Breast epithelium (tissue), 4 donors: ENCODE results near the gene ADAM30. TPM values are rescaled to one million over a fixed set of nuclear protein-coding genes. Genes with fewer than 3 reads are reported as not detected.

Experiments
- DNase-seq, 2 donors: peaks; one replicate each; pipeline ENCODE4 v3.0.0-alpha.2; 2019; ENCODE audit warnings: low spot score in 2 of 2
- H3K27ac ChIP-seq, 2 donors: fragments of 200-600 bp; sonication (generic) in 1 of 2; one replicate each; pipeline ENCODE4 v1.5.1; 2016 to 2019; ENCODE audit warnings: mild to moderate bottlenecking in 1 of 2
- H3K27me3 ChIP-seq, 2 donors: fragments of 200-600 bp; sonication (generic) in 1 of 2; one replicate each; pipeline versions ENCODE4 v1.5.1 to v1.6.0; 2017 to 2019; ENCODE audit warnings: control low read depth in 1 of 2, mild to moderate bottlenecking in 1 of 2
- H3K36me3 ChIP-seq: fragments of 200-600 bp; one replicate; pipeline ENCODE4 v1.5.1; 2019
- H3K4me1 ChIP-seq, 2 donors: fragments of 200-600 bp; sonication (generic); one replicate each; pipeline ENCODE4 v1.5.1; 2016 to 2019; ENCODE audit warnings: control low read depth in 1 of 2
- H3K4me3 ChIP-seq, 3 donors: fragments of 200-600 bp; sonication (generic); 1 replicate in 2 of 3; 2 replicates in 1 of 3; pipeline ENCODE4 v1.5.1; 2016 to 2019; ENCODE audit warnings: mild to moderate bottlenecking in 3 of 3, moderate library complexity in 2 of 3
- H3K9me3 ChIP-seq, 2 donors: fragments of 200-600 bp; sonication (generic) in 1 of 2; one replicate each; pipeline ENCODE4 v1.5.1; 2016 to 2019; ENCODE audit warnings: control low read depth in 1 of 2
- POLR2A ChIP-seq: fragments of 450-650 bp; IDR thresholded peaks from one replicate; pipeline ENCODE4 v1.6.1; 2016; ENCODE audit warnings: antibody characterized with exemption, mild to moderate bottlenecking, moderate library complexity
- POLR2AphosphoS5 ChIP-seq, 3 donors: sonication (generic); formaldehyde crosslinking; IDR thresholded peaks; one replicate each; pipeline ENCODE4 v1.6.1; 2017; ENCODE audit warnings: antibody characterized with exemption in 3 of 3
- intact Hi-C: fragments of 100-400 bp; cut with DNase I; formaldehyde crosslinking; loops from one replicate; pipeline ENCODE4 v1.15.1; 2023; ENCODE audit warnings: low total_unique reads
- total RNA-seq, 3 donors: library from RNA; depleted of rRNA; stranded (reverse); fragments of >200 nt; gene quantifications; one replicate each; pipeline ENCODE4 v1.1.0, GENCODE V29; 2016
- TF ChIP-seq, protein P1 (sequence below), 3 donors: fragments of 450-650 bp; IDR thresholded peaks; one replicate each; pipeline ENCODE4 v1.5.1; 2016 to 2017; ENCODE audit warnings: antibody characterized with exemption in 3 of 3, mild to moderate bottlenecking in 3 of 3, moderate library complexity in 3 of 3

Gene ADAM30
- not detected for total RNA-seq

DNA sequence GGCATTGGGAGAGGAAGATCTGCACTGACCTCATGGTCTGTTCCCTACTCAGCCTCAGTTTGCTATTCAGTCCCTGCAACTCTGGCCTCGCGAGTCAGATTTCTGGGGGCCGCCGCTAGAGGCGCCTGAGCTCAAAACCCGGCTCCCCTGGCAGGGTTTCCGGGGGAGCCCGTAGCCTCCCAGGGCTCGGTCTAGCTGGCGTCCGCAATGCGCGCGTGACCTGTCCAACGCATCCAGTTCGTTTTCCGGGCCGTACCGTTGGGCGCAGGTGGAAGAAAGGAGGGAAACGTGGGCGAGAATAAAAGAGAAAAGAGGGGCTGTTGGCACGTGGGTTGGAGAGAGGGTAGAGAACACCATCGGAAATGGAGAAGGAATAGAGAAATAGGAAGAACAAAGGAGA, at the start of gene ADAM30:
Gene ADAM30 (minus strand): TSS at position 213 of the 400 bp plus-strand sequence. CDS start 179 bp downstream, at position 34.
- no peak within 1 kb of the TSS for H3K27ac ChIP-seq
- no peak for DNase-seq
- intact Hi-C loops, result no loop called here

DNA sequence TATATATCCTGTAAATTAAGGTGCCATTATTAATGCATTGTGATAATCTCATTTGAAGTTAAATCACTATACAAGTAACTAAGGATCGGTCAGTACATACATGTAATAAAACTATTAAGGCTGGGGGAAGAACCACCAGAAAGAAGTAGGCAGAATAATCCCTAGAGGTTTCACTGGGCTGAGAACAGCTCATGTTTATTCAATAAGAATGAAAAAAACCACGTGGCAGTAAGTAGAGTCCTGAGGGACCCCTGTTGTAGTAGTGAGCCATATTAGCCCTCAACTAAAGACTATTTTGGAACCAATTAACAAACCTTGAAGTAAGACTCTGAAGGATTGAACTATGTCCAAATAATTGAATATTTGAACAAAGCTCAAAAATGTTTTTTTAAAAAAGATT, 46.9 kb upstream of the ADAM30 start:
- Histone ChIP-seq H3K27me3 (no peaks in the 10 kb centered on the region), H3K36me3 (peaks cover 5% of the 10 kb centered on the region), H3K9me3 (no peaks in the 10 kb centered on the region), H3K27ac (no peak overlapping the region), H3K4me1 (no peaks in the 10 kb centered on the region), H3K4me3 (no peak overlapping the region)
- intact Hi-C loops, result no loop called here
- TF ChIP-seq, protein P1, sequence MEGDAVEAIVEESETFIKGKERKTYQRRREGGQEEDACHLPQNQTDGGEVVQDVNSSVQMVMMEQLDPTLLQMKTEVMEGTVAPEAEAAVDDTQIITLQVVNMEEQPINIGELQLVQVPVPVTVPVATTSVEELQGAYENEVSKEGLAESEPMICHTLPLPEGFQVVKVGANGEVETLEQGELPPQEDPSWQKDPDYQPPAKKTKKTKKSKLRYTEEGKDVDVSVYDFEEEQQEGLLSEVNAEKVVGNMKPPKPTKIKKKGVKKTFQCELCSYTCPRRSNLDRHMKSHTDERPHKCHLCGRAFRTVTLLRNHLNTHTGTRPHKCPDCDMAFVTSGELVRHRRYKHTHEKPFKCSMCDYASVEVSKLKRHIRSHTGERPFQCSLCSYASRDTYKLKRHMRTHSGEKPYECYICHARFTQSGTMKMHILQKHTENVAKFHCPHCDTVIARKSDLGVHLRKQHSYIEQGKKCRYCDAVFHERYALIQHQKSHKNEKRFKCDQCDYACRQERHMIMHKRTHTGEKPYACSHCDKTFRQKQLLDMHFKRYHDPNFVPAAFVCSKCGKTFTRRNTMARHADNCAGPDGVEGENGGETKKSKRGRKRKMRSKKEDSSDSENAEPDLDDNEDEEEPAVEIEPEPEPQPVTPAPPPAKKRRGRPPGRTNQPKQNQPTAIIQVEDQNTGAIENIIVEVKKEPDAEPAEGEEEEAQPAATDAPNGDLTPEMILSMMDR (IDR thresholded peaks at IDR 0.05), result no peak
- DNase-seq, result no peak

More for the DNA sequence above, at the start of gene ADAM30:
- no peaks in the 10 kb centered on the region for H3K27me3 ChIP-seq
- no peaks in the 10 kb centered on the region for H3K4me1 ChIP-seq
- no peaks in the 10 kb centered on the region for H3K9me3 ChIP-seq
- TF ChIP-seq POLR2A (no peak), POLR2AphosphoS5 (IDR thresholded peaks at IDR 0.05) (no peak)
- TF ChIP-seq, protein P1 (IDR thresholded peaks at IDR 0.05), result no peak
- H3K36me3 ChIP-seq, result no peaks in the 10 kb centered on the region
- H3K4me3 ChIP-seq, result no peak within 1 kb of the TSS

GRCh38 chr1:119941392-119941791, 45.1 kb upstream of the ADAM30 start:
- Histone ChIP-seq H3K4me3 (no peak overlapping the region), H3K4me1 (no peaks in the 10 kb centered on the region), H3K9me3 (no peaks in the 10 kb centered on the region), H3K36me3 (peaks cover 15% of the 10 kb centered on the region), H3K27me3 (no peaks in the 10 kb centered on the region), H3K27ac (no peak overlapping the region)
- TF ChIP-seq POLR2A, result no peak
- TF ChIP-seq, protein P1 (IDR thresholded peaks at IDR 0.05), result no peak
- TF ChIP-seq POLR2AphosphoS5 (IDR thresholded peaks at IDR 0.05), result no peak
- DNase-seq, result no peak
- intact Hi-C loops, result no loop called here

DNA sequence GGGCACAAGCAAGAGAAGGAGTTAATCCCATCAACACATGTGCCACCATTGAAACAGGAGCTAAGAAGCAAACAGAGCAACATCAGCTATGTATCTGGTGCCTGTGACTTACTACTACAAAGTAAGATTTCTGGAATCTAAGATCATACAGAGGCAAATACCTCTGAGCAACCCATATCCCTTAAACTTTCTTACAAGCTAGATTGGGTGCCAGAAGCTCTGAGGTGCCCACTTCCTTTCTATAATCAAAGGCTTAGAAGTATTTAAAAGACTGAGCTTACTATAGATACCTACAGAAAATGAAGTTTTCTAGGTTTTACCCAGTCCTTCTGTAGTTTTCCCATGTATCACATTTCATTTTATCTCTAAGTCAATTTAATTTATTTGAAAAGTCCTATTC, 44.4 kb upstream of the ADAM30 start:
- TF ChIP-seq POLR2A, result no peak
- TF ChIP-seq, protein P1 (IDR thresholded peaks at IDR 0.05), result no peak
- TF ChIP-seq POLR2AphosphoS5 (IDR thresholded peaks at IDR 0.05), result no peak
- no peak for DNase-seq
- H3K36me3 ChIP-seq, result peaks cover 17% of the 10 kb centered on the region
- H3K27ac ChIP-seq, result no peak overlapping the region
- intact Hi-C loops, result no loop called here
- no peak overlapping the region for H3K4me3 ChIP-seq
- H3K9me3 ChIP-seq, result no peaks in the 10 kb centered on the region
- no peaks in the 10 kb centered on the region for H3K27me3 ChIP-seq
- H3K4me1 ChIP-seq, result no peaks in the 10 kb centered on the region

DNA sequence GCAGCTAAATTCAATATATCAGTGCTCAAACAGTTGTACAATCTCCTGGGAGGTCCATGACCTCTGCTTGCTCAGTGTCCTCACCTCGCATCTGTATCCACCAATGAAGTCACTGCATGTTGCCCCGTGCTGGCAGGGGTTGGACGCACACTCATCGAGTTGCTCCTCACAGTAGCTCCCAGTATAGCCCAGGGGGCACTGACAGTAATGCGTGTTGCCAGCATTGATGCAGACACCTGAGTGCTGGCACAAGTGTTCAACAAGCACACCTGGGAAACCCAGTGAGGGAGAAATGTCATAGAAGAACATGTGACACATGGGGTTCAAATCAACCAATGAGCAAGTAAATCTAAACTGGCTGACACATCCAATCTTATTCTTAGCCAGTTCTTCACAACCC, 40.9 kb upstream of the ADAM30 start:
- intact Hi-C loops, result loop anchor here (5.0 kb wide), 1 partner anchor 195 kb away; no protein-coding TSS in a partner anchor

More for the DNA sequence above, 40.9 kb upstream of the ADAM30 start:
- TF ChIP-seq POLR2A, result no peak
- no peak for TF ChIP-seq POLR2AphosphoS5 (IDR thresholded peaks at IDR 0.05)
- TF ChIP-seq, protein P1 (IDR thresholded peaks at IDR 0.05), result no peak
- H3K9me3 ChIP-seq, result peaks cover 0 to 10% of the 10 kb centered on the region in 2 donors
- no peaks in the 10 kb centered on the region for H3K4me1 ChIP-seq
- H3K4me3 ChIP-seq, result no peak overlapping the region
- no peaks in the 10 kb centered on the region for H3K27me3 ChIP-seq
- DNase-seq, result no peak
- no peak overlapping the region for H3K27ac ChIP-seq
- H3K36me3 ChIP-seq, result peaks cover 35% of the 10 kb centered on the region
